HepG2 (cell line): ENCODE data around the gene TRPC4AP. TPM values are rescaled to one million over a fixed set of nuclear protein-coding genes. Genes with fewer than 3 reads are reported as not detected.
A peak's percentile ranks its signal among the peaks of the same experiment; 100 is the strongest.

ENCODE experiments used
- ERF ChIP-seq: IDR thresholded peaks from 2 replicates; pipeline ENCODE4 v1.6.1; 2018; ENCODE audit warnings: missing biosample characterization, missing genetic modification reagents
- HNRNPL ChIP-seq: fragments of 200-400 bp; formaldehyde crosslinking; IDR thresholded peaks from 2 replicates; pipeline ENCODE4 v1.6.1; 2017; ENCODE audit warnings: mild to moderate bottlenecking, low read depth, low read length
- MAX ChIP-seq: IDR thresholded peaks from 2 replicates; pipeline ENCODE4 v1.6.1; 2012; ENCODE audit warnings: inconsistent platforms
- MXD4 ChIP-seq: IDR thresholded peaks from 2 replicates; pipeline ENCODE4 v1.6.1; 2016; ENCODE audit warnings: mild to moderate bottlenecking, missing biosample characterization, missing genetic modification reagents
- NFE2L2 ChIP-seq: fragments of 150-350 bp; IDR thresholded peaks from 2 replicates; pipeline ENCODE4 v1.6.1; 2014; ENCODE audit warnings: low read length
- SOX5 ChIP-seq: IDR thresholded peaks from 2 replicates; pipeline ENCODE4 v1.6.1; 2016; ENCODE audit warnings: borderline replicate concordance
- TFDP1 ChIP-seq: IDR thresholded peaks from 2 replicates; pipeline ENCODE4 v1.6.1; 2016; ENCODE audit warnings: missing compliant biosample characterization, missing genetic modification reagents, borderline replicate concordance
- XRCC5 ChIP-seq: fragments of 200-400 bp; formaldehyde crosslinking; optimal IDR thresholded peaks from 2 replicates; pipeline ENCODE3; 2017; ENCODE audit warnings: mild to moderate bottlenecking, low read length
- ZNF180 ChIP-seq: sonication (generic); formaldehyde crosslinking; IDR thresholded peaks from 2 replicates; pipeline ENCODE4 v1.4.0; 2020; ENCODE audit warnings: low read depth, missing genetic modification reagents, borderline replicate concordance
- ZNF234 ChIP-seq: sonication (generic); formaldehyde crosslinking; conservative IDR thresholded peaks from 2 replicates; pipeline ENCODE4 v1.5.1; 2020; ENCODE audit warnings: mild to moderate bottlenecking, missing genetic modification reagents
- ZNF354B ChIP-seq: sonication (generic); formaldehyde crosslinking; IDR thresholded peaks from 2 replicates; pipeline ENCODE4 v1.8.0; 2022; ENCODE audit warnings: mild to moderate bottlenecking, missing genetic modification reagents
- ZNF552 ChIP-seq: sonication (generic); formaldehyde crosslinking; IDR thresholded peaks from 2 replicates; pipeline ENCODE4 v1.9.0; 2022; ENCODE audit warnings: missing genetic modification reagents, mild to moderate bottlenecking, borderline replicate concordance
- ZNF646 ChIP-seq: sonication (generic); formaldehyde crosslinking; IDR thresholded peaks from 2 replicates; pipeline ENCODE4 v1.9.0; 2021; ENCODE audit warnings: mild to moderate bottlenecking, missing genetic modification reagents
- ZNF710 ChIP-seq: sonication (generic); formaldehyde crosslinking; IDR thresholded peaks from 2 replicates; pipeline ENCODE4 v1.5.0; 2020; ENCODE audit warnings: mild to moderate bottlenecking, missing genetic modification reagents, borderline replicate concordance
- polyA plus RNA-seq, 8 experiments: library from polyadenylated mRNA; depleted of rRNA in 3 of 8; stranded (reverse) in 7 of 8; unstranded in 1 of 8; fragments of >200 nt; fragmentation: Illumina TruSeq in 4 of 8; extraction: Trizol in 4 of 8; gene quantifications; 2 replicates each; pipeline versions ENCODE4 v1.2.1 to v1.2.3, GENCODE V29; 2011 to 2016; ENCODE audit warnings: low read depth in 4 of 8, missing spikeins in 1 of 8, mixed read lengths in 1 of 8; ENCODE audit not compliant: insufficient read depth in 1 of 8
- total RNA-seq, 5 experiments: library from RNA; depleted of rRNA; stranded (reverse); fragments of >200 nt; fragmentation: Illumina TruSeq; extraction: Trizol; gene quantifications; 2 replicates each; pipeline ENCODE4 v1.2.3, GENCODE V29; 2016; ENCODE audit warnings: low read depth in 1 of 5
- TF ChIP-seq, protein P1 (sequence below): sonication (generic); formaldehyde crosslinking; IDR thresholded peaks from 2 replicates; pipeline ENCODE4 v1.4.0; 2020; ENCODE audit warnings: mild to moderate bottlenecking, missing genetic modification reagents
- TF ChIP-seq, protein P2 (sequence below): sonication (generic); formaldehyde crosslinking; IDR thresholded peaks from 2 replicates; pipeline ENCODE4 v1.9.0; 2022; ENCODE audit warnings: missing genetic modification reagents, mild to moderate bottlenecking, borderline replicate concordance

The TRPC4AP gene
- total and polyA plus RNA-seq, 2 of the 13 experiments (the other 11 are each of a cell fraction or from before 2014, with no cell fraction given), result 136 to 137 TPM

- TF ChIP-seq, protein P1, sequence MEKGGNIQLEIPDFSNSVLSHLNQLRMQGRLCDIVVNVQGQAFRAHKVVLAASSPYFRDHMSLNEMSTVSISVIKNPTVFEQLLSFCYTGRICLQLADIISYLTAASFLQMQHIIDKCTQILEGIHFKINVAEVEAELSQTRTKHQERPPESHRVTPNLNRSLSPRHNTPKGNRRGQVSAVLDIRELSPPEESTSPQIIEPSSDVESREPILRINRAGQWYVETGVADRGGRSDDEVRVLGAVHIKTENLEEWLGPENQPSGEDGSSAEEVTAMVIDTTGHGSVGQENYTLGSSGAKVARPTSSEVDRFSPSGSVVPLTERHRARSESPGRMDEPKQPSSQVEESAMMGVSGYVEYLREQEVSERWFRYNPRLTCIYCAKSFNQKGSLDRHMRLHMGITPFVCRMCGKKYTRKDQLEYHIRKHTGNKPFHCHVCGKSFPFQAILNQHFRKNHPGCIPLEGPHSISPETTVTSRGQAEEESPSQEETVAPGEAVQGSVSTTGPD (CRISPR knock-in tag), result no peak
- TF ChIP-seq ZNF180 (CRISPR knock-in tag), result no peak
- TF ChIP-seq HNRNPL, result 0 out of 2 replicates have a peak, but pooled peaks have one; percentile 64
- no peak for TF ChIP-seq ZNF710 (CRISPR knock-in tag)
- TF ChIP-seq ZNF354B (CRISPR knock-in tag), result no peak
- no peak for TF ChIP-seq ZNF646 (CRISPR knock-in tag)
- TF ChIP-seq ERF (CRISPR knock-in tag), result no peak
- no peak for TF ChIP-seq MXD4 (CRISPR knock-in tag)
- TF ChIP-seq XRCC5, result peak; percentile 8
- TF ChIP-seq NFE2L2, result no peak
- no peak for TF ChIP-seq MAX
- TF ChIP-seq TFDP1 (CRISPR knock-in tag), result no peak
- peak; percentile 65; the same call in 1 of the 2 replicates for TF ChIP-seq ZNF552 (CRISPR knock-in tag)
- TF ChIP-seq ZNF234, result no peak
- TF ChIP-seq, protein P2, sequence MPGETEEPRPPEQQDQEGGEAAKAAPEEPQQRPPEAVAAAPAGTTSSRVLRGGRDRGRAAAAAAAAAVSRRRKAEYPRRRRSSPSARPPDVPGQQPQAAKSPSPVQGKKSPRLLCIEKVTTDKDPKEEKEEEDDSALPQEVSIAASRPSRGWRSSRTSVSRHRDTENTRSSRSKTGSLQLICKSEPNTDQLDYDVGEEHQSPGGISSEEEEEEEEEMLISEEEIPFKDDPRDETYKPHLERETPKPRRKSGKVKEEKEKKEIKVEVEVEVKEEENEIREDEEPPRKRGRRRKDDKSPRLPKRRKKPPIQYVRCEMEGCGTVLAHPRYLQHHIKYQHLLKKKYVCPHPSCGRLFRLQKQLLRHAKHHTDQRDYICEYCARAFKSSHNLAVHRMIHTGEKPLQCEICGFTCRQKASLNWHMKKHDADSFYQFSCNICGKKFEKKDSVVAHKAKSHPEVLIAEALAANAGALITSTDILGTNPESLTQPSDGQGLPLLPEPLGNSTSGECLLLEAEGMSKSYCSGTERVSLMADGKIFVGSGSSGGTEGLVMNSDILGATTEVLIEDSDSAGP (CRISPR knock-in tag), result peak; percentile 12; the same call in 1 of the 2 replicates
- TF ChIP-seq SOX5 (CRISPR knock-in tag), result no peak
- TF ChIP-seq, all 625 proteins: peak for 17
These were observed 94.2 kb downstream of the TRPC4AP start (continued) for GRCh38 chr20:34998331-34998950.
